Measurements from ENCODE around the gene STK4. TPM values are rescaled to one million over a fixed set of nuclear protein-coding genes. Genes with fewer than 3 reads are reported as not detected.

The STK4 gene
- total and polyA plus RNA-seq, 2 of the 4 experiments (the other 2 are of a cell fraction), result 10.2 to 22.2 TPM

DNA sequence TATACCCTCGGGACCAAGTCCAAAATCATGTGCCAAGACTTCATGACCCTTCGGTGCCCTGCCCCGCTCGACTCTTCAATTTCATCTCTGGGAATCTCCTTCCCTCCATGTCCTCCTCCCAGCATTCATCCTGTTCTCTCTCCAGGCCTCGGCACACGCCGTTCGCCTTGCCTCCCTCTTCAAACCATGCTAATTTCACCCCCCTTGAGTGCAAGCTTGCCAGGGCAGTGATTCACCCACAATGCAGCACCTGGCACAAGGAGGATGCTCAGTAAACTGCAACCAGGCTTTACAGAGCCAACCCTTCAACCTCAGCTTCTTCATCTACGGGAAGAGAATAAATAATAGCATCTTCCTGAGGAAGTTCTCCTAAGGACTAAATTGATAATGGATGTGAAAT lies 130.5 kb downstream of the STK4 start:
- intact Hi-C loops (cut with micrococcal nuclease), result loop anchor here (2.0 to 10.0 kb wide), 3 partner anchors 194 to 678 kb away; partner anchors contain the start of gene KCNK15
- H3K4me3 ChIP-seq (ENCODE audit: insufficient read depth, low read depth, low read length), result no peak overlapping the region
- H2BK120ac ChIP-seq (ENCODE audit: low read depth, low read length), result no peak overlapping the region
- BruUV-seq (replicated peaks), result no TSS peak
- no peak overlapping the region for H4K91ac ChIP-seq (ENCODE audit: insufficient read depth, low read depth, low read length)
- H3K4me2 ChIP-seq (ENCODE audit: low read depth, low read length), result no peak overlapping the region
- in situ Hi-C loops (cut with MboI; ENCODE audit: low sequenced_read_pairs), result no loop called here
- no peak overlapping the region for H2AK5ac ChIP-seq (ENCODE audit: low read depth, low read length)
- no peak overlapping the region for H3K27ac ChIP-seq (ENCODE audit: insufficient read depth, low read length)
- no peak overlapping the region for H4K8ac ChIP-seq (ENCODE audit: low read depth in 2 of 2, low read length in 2 of 2)
- no peak overlapping the region for H3K23ac ChIP-seq (ENCODE audit: low read depth, low read length)
- no peak overlapping the region for H3K56ac ChIP-seq (ENCODE audit: extremely low read depth, insufficient read depth, low read length)
- TF ChIP-seq MAFK (IDR thresholded peaks at IDR 0.05; ENCODE audit: low read depth, low read length), result no peak
- TF ChIP-seq RAD21 (IDR thresholded peaks at IDR 0.05; ENCODE audit: low read length), result no peak
- TF ChIP-seq CHD1 (IDR thresholded peaks at IDR 0.05; ENCODE audit: low read depth, low read length), result no peak
- no peak for TF ChIP-seq SMC3 (IDR thresholded peaks at IDR 0.05; ENCODE audit: low read depth, low read length)
- TF ChIP-seq POLR2A (IDR thresholded peaks at IDR 0.05; ENCODE audit: low read depth, low read length), result no peak
- TF ChIP-seq NFE2L2 (IDR thresholded peaks at IDR 0.05; ENCODE audit: low read depth, low read length), result no peak
- no peak for TF ChIP-seq CEBPB (IDR thresholded peaks at IDR 0.05; ENCODE audit: low read depth, low read length)
- no peak for TF ChIP-seq USF2 (IDR thresholded peaks at IDR 0.05; ENCODE audit: low read depth, low read length)
- TF ChIP-seq RCOR1 (IDR thresholded peaks at IDR 0.05; ENCODE audit: insufficient replicate concordance, low read length), result no peak
- TF ChIP-seq ELK1 (IDR thresholded peaks at IDR 0.05; ENCODE audit: borderline replicate concordance, low read depth, low read length), result no peak
- TF ChIP-seq MXI1 (IDR thresholded peaks at IDR 0.05; ENCODE audit: borderline replicate concordance, low read depth, low read length), result no peak
- no peak for TF ChIP-seq MAZ (IDR thresholded peaks at IDR 0.05; ENCODE audit: borderline replicate concordance, low read depth, low read length)
- TF ChIP-seq BHLHE40 (IDR thresholded peaks at IDR 0.05; ENCODE audit: low read depth, low read length), result no peak
- TF ChIP-seq RFX5 (IDR thresholded peaks at IDR 0.05; ENCODE audit: low read depth, low read length), result no peak
- TF ChIP-seq CTCF (conservative IDR thresholded peaks at IDR 0.05; ENCODE audit: low read depth, low read length), result no peak
- TF ChIP-seq FOS (IDR thresholded peaks at IDR 0.05; ENCODE audit: low read depth, low read length), result no peak
- H3K4me1 ChIP-seq (ENCODE audit: control insufficient read depth, insufficient read depth, low read length), result peaks cover 4% of the 10 kb centered on the region; the same call in 1 of the 2 replicates
- H3K9me1 ChIP-seq (ENCODE audit: insufficient read depth, low read length), result no peaks in the 10 kb centered on the region; the same call in 1 of the 2 replicates
- no peak overlapping the region for H3K18ac ChIP-seq (ENCODE audit: low read depth, low read length)
- no peak overlapping the region for H4K5ac ChIP-seq (ENCODE audit: low read depth, low read length)
- H2BK15ac ChIP-seq (ENCODE audit: low read depth, low read length), result no peak overlapping the region
- dilution Hi-C loops (cut with HindIII; ENCODE audit: low sequenced_read_pairs, unreplicated experiment), result no loop called here
- peaks cover 44% of the 10 kb centered on the region for H3K27me3 ChIP-seq (ENCODE audit: control insufficient read depth, insufficient read depth, low read length)
- no peak overlapping the region for H2BK5ac ChIP-seq (ENCODE audit: low read depth, low read length, poor library complexity, severe bottlenecking)
- no peak overlapping the region for H2AFZ ChIP-seq (replicated peaks; ENCODE audit: low read length, poor library complexity)
- no peak for DNase-seq
- H4K20me1 ChIP-seq (ENCODE audit: insufficient read depth, low read length), result no peaks in the 10 kb centered on the region
- POLR2A ChIA-PET (ENCODE audit: unreplicated experiment), result no interaction called here
- no peak for ATAC-seq (ENCODE audit: low read depth)
- no peak overlapping the region for H2AK9ac ChIP-seq (replicated peaks; ENCODE audit: low read depth, low read length, poor library complexity)
- no peak overlapping the region for H3K4ac ChIP-seq (ENCODE audit: low read depth, low read length)
- no peak overlapping the region for H3K14ac ChIP-seq (replicated peaks; ENCODE audit: low read depth, low read length)
- no peaks in the 10 kb centered on the region for H3K79me1 ChIP-seq (ENCODE audit: low read depth in 1 of 2, low read length in 2 of 2)
- no peak overlapping the region for H2BK20ac ChIP-seq (ENCODE audit: low read depth, low read length)
- no peaks in the 10 kb centered on the region for H3K36me3 ChIP-seq (ENCODE audit: control insufficient read depth, insufficient read depth, low read length)
- 89% methylated on average over 4 of the region's 9 CpGs; no CpG with 5 or more reads in 1 of the 2 experiments for WGBS, 2 experiments (ENCODE audit: extremely low coverage in 2 of 2, insufficient read length in 1 of 2)
- H3K9ac ChIP-seq (ENCODE audit: low read depth, low read length), result no peak overlapping the region
- peaks cover 6% of the 10 kb centered on the region; the same call in 1 of the 2 replicates for H3K9me3 ChIP-seq (ENCODE audit: control insufficient read depth, insufficient read depth, low read length)
- CTCF ChIA-PET, result interaction anchor here (1.2 to 4.3 kb wide), 5 partner anchors 10 to 85 kb away, joined by 5 to 40 read pairs (median 15); no protein-coding TSS in a partner anchor
